ENCODE data around the gene KCTD11. TPM values are rescaled to one million over a fixed set of nuclear protein-coding genes. Genes with fewer than 3 reads are reported as not detected.

KCTD11 gene
- total RNA-seq, 1 experiment from 2014 or later, result 16.4 TPM

DNA sequence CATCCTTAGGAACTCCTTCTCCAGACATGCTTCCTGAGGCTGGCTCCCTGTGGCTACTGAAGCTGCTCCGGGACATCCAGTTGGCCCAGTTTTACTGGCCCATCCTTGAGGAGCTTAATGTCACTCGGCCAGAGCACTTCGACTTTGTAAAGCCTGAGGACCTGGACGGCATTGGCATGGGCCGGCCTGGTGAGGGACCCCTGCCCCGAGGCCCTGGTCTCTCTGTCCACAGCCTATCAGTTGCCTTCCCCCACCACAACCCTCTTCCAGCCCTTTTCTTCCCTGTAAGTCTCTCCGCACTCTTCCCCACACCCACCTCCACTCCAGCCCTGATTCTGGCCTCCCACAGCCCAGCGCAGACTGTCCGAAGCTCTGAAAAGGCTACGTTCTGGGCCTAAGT is 30.9 kb downstream of the KCTD11 start:
- Histone ChIP-seq H3K4me1 (replicated peaks; ENCODE audit: insufficient read depth) (no peaks in the 10 kb centered on the region), H3K27ac (no peak overlapping the region), H2AFZ (no peak overlapping the region), H3K9me2 (ENCODE audit: insufficient read depth) (no peaks in the 10 kb centered on the region), H3K9me3 (ENCODE audit: insufficient read depth, low read depth) (no peaks in the 10 kb centered on the region), H3F3A (ENCODE audit: insufficient read depth, low read depth) (no peaks in the 10 kb centered on the region), H3K4me2 (no peak overlapping the region), H3K4me3 (no peak overlapping the region), H3K36me3 (ENCODE audit: low read depth) (no peaks in the 10 kb centered on the region), H3K79me2 (ENCODE audit: low read depth) (0 out of 2 replicates have a peak, but pooled peaks cover 4% of the 10 kb centered on the region), H4K20me1 (ENCODE audit: insufficient read depth) (no peaks in the 10 kb centered on the region), H3K27me3 (ENCODE audit: insufficient read depth, low read depth) (no peaks in the 10 kb centered on the region)
- ChIA-PET POLR2A (ENCODE audit: unreplicated experiment) (interaction anchor here (0.6 kb wide), 1 partner anchor 8 kb away, joined by 5 read pairs; no protein-coding TSS in a partner anchor), CTCF (interaction anchor here (0.6 kb wide), 2 partner anchors 25 to 765 kb away, joined by 5 to 6 read pairs; no protein-coding TSS in a partner anchor)
- intact Hi-C loops (cut with micrococcal nuclease; ENCODE audit: unreplicated experiment), result no loop called here
- no peak for DNase-seq
- no TSS peak for BruUV-seq (replicated peaks)
- TF ChIP-seq, protein P1, sequence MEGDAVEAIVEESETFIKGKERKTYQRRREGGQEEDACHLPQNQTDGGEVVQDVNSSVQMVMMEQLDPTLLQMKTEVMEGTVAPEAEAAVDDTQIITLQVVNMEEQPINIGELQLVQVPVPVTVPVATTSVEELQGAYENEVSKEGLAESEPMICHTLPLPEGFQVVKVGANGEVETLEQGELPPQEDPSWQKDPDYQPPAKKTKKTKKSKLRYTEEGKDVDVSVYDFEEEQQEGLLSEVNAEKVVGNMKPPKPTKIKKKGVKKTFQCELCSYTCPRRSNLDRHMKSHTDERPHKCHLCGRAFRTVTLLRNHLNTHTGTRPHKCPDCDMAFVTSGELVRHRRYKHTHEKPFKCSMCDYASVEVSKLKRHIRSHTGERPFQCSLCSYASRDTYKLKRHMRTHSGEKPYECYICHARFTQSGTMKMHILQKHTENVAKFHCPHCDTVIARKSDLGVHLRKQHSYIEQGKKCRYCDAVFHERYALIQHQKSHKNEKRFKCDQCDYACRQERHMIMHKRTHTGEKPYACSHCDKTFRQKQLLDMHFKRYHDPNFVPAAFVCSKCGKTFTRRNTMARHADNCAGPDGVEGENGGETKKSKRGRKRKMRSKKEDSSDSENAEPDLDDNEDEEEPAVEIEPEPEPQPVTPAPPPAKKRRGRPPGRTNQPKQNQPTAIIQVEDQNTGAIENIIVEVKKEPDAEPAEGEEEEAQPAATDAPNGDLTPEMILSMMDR (conservative IDR thresholded peaks at IDR 0.05), result no peak
- TF ChIP-seq EZH2 (IDR thresholded peaks at IDR 0.05; ENCODE audit: low read depth), result no peak

DNA sequence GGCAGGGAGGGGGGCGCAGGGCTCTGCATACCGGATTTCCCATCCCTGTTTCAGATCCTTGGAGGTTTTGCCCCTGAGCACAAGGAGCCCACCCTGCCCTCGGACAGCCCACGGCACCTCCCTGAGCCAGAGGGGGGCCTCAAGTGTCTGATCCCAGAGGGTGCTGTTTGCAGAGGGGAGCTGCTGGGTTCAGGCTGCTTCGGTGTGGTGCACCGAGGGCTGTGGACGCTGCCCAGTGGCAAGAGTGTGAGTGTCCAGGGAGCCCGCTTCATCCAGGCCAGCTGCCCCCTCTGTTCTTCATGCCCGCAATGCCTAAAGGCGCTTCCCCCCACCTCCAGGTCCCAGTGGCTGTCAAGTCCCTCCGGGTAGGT is 31.4 kb downstream of the KCTD11 start:
- TF ChIP-seq EZH2 (IDR thresholded peaks at IDR 0.05; ENCODE audit: low read depth), result no peak
- TF ChIP-seq, protein P1 (conservative IDR thresholded peaks at IDR 0.05), result no peak
- DNase-seq, result no peak
- BruUV-seq (replicated peaks), result no TSS peak
- ChIA-PET CTCF (interaction anchor here (0.6 kb wide), 2 partner anchors 25 to 765 kb away, joined by 5 to 6 read pairs; no protein-coding TSS in a partner anchor), POLR2A (ENCODE audit: unreplicated experiment) (no interaction called here)
- no peaks in the 10 kb centered on the region for H3K27me3 ChIP-seq (ENCODE audit: insufficient read depth, low read depth)
- H3K79me2 ChIP-seq (ENCODE audit: low read depth), result 0 out of 2 replicates have a peak, but pooled peaks cover 4% of the 10 kb centered on the region
- no peaks in the 10 kb centered on the region for H3K9me3 ChIP-seq (ENCODE audit: insufficient read depth, low read depth)
- H3K4me3 ChIP-seq, result no peak overlapping the region
- no peaks in the 10 kb centered on the region for H3K36me3 ChIP-seq (ENCODE audit: low read depth)
- no peaks in the 10 kb centered on the region for H3K9me2 ChIP-seq (ENCODE audit: insufficient read depth)
- no peaks in the 10 kb centered on the region for H3F3A ChIP-seq (ENCODE audit: insufficient read depth, low read depth)
- intact Hi-C loops (cut with micrococcal nuclease; ENCODE audit: unreplicated experiment), result no loop called here
- no peak overlapping the region for H2AFZ ChIP-seq
- H3K27ac ChIP-seq, result no peak overlapping the region
- H3K4me1 ChIP-seq (replicated peaks; ENCODE audit: insufficient read depth), result no peaks in the 10 kb centered on the region
- no peaks in the 10 kb centered on the region for H4K20me1 ChIP-seq (ENCODE audit: insufficient read depth)
- no peak overlapping the region for H3K4me2 ChIP-seq

DNA sequence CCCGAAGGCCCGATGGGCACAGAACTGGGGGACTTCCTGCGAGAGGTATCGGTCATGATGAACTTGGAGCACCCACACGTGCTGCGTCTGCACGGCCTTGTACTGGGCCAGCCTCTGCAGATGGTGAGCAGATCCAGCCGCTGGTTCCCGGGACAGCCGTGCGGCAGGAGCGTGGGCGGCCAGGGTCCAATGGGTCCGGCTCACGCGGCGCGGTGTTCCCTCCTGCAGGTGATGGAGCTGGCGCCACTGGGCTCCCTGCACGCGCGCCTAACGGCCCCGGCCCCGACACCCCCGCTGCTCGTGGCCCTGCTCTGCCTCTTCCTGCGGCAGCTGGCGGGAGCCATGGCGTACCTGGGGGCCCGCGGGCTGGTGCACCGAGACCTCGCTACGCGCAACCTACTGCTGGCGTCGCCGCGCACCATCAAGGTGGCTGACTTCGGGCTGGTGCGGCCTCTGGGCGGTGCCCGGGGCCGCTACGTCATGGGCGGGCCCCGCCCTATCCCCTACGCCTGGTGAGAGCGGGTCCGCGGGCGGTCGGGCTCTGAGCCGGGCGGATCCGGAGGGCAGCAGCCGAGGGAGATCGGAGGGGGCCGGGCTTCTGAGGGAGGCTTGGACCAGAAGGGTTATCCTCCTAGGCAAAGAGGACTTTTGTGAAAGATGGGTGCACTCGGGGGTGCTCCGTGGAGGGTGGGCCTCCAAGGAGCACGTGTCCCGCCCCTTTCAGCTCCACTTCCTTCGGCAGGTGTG is 32.0 kb downstream of the KCTD11 start:
- Histone ChIP-seq H3K4me3 (no peak overlapping the region), H3K79me2 (ENCODE audit: low read depth) (0 out of 2 replicates have a peak, but pooled peaks cover 4% of the 10 kb centered on the region), H3K36me3 (ENCODE audit: low read depth) (no peaks in the 10 kb centered on the region), H4K20me1 (ENCODE audit: insufficient read depth) (no peaks in the 10 kb centered on the region), H3K4me1 (replicated peaks; ENCODE audit: insufficient read depth) (no peaks in the 10 kb centered on the region), H3K27ac (no peak overlapping the region), H2AFZ (no peak overlapping the region), H3F3A (ENCODE audit: insufficient read depth, low read depth) (no peaks in the 10 kb centered on the region), H3K9me2 (ENCODE audit: insufficient read depth) (no peaks in the 10 kb centered on the region), H3K27me3 (ENCODE audit: insufficient read depth, low read depth) (no peaks in the 10 kb centered on the region), H3K4me2 (no peak overlapping the region), H3K9me3 (ENCODE audit: insufficient read depth, low read depth) (no peaks in the 10 kb centered on the region)
- POLR2A ChIA-PET (ENCODE audit: unreplicated experiment), result interaction anchor here (0.6 kb wide), 1 partner anchor 60 kb away, joined by 3 read pairs; no protein-coding TSS in a partner anchor
- TF ChIP-seq EZH2 (IDR thresholded peaks at IDR 0.05; ENCODE audit: low read depth), result no peak
- TF ChIP-seq, protein P1 (conservative IDR thresholded peaks at IDR 0.05), result no peak
- CTCF ChIA-PET, result interaction anchor here (0.6 kb wide), 1 partner anchor 17 kb away, joined by 3 read pairs; no protein-coding TSS in a partner anchor
- intact Hi-C loops (cut with micrococcal nuclease; ENCODE audit: unreplicated experiment), result no loop called here
- no peak for DNase-seq
- BruUV-seq (replicated peaks), result no TSS peak
